T-helper 2 cell (primary cell): ENCODE measurements around the gene DYNLT4.
A peak's percentile ranks its signal among the peaks of the same experiment; 100 is the strongest.
"Not testable (repeated sequence)": the region's sequence is repeated elsewhere in the genome, so short reads cannot be mapped to it uniquely, and the experiment has no call there.

ENCODE experiments used
- DNase-seq, 5 experiments: peaks; one replicate each; pipeline versions ENCODE4 v3.0.0 to v3.0.0-alpha.2; 2012 to 2022

The DYNLT4 gene

DNA sequence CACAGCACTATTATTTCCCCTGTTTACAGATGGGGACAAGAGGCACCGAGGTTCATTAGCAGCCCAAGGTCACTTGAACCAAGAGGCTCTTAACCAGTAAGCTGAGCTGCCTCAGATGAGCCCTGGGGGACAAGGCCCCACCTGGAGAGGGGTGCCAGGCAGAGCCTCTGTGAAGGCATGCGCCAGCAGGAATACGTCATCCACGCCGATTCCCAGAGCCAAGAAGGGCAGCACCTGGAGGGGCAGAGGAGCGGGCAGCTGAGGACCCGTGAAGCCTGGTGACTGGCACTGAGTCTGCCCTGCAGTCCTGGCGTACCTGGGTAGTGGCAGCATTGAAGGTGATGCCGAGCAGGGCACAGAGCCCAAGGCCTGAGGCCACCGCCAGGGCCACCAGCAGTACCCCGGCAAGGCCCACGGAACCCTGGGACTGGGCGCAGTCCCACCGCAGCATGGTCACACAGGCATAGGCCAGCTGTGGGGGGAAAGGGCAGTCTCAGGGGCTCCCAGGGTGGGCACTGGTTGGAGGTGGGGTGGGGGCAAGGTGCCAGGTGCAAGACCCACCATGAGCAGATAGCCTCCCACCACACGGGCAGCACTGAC lies 21.8 kb upstream of the DYNLT4 start:
- no peak for DNase-seq

DNA sequence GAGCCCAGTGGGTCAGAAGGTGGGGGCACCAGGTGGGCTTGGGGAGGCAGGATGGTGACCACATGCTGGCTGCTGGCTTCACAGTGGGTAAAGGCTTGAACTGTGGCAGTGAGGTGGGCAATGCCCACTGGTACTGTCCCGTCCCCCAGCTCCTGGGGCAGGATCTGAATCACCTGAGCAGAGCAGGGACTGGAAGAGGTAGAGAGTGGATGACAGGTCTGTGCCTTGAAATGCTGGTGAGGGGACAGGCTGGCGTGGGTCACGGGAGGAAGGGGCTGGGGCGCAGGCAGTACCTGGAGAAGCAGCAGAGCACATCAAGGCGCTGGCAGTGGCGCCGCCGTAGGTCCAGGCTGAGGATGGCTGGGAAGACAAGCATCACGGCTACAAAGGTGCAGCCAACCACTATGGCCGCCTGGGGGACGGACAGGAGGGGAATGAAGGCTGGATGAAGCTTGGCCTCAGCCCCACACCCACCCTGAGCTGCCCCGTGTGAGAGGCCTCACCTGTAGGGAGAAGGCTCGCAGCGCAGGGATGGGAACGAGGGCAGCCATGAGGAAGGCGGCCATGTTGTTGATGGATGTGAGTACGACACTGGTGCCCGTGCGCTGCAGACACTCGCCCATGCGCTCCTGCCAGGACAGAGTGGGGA lies 21.0 kb upstream of the DYNLT4 start:
- no peak for DNase-seq

DNA sequence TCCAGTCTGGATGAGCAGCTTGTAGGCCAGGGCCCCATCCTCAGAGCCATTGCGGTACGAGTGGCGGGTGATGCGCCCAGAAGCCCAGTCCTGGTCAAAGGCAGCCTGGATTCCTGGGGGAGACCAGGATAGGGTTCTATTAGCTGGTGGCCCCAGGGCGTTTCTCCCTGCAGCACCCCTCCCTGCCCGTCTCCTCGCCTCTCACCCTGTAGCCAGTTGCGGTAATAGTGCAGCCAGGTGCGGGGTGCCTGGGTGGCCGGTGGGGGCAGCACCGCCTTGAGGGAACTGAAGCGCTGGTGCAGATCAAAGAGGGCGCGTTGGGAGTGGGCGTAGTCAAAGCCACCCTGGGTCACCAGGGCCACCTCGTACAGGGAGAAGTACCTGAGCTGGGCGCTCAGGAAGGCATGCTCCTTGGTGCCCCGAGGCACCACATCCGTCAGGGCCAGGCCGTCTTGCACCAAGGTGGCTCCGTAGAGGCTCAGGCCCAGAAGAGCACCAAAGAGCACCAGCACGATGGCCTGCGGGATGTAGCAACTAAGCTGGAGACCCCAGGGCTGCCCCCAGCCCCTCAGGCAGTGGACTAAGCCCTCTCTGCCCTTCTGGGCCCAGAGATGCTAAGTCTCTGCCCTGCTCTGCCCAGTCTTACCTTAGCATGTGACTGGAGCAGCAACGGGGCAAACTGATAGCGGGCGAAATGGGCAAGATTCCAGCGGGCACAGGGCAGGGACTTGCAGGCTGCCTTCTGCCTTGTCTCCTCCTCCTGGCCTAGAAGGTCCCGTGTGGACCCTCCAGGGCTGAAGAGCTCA lies 20.2 kb upstream of the DYNLT4 start:
- DNase-seq = no peak

DNA sequence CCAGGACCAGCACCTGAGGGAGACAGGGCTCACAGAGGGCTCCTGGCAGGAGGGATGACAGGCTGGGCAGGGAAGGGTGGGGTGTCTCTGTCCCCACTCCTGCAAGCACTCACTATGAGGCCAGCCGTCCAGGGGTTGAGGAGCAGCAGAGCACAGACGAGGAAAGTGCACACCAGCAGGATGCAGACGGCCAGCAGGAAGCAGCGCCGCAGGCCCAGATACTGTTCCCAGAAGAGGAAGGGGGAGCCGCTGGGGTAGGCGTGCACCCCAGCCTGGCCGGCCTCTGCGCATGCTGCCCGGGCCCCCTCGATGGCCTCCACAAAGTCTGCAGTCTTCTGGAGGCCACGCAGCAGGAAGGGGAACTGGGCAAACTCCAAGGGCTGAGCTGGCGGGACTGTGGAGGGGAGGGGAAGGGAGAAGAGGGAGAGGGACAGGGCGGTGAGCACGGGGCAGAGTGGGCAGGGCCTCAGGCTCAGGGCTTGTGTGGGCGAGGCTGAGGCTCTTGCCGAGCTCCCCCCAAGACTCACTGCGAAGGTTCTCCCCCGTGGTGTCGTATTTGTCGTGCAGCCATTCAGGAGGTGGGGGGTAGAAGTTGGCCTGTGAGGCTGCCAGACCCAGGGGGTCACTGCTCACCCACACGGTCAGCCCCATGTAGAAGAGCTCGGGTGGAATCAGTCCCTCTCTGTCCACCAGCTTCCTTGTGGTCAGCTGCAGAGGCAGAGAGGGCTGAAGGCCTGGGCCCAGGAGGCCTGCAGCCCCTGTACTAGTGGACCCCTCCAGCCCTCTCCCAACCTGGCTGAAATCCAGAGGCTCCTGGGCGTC lies 19.4 kb upstream of the DYNLT4 start:
- no peak for DNase-seq

DNA sequence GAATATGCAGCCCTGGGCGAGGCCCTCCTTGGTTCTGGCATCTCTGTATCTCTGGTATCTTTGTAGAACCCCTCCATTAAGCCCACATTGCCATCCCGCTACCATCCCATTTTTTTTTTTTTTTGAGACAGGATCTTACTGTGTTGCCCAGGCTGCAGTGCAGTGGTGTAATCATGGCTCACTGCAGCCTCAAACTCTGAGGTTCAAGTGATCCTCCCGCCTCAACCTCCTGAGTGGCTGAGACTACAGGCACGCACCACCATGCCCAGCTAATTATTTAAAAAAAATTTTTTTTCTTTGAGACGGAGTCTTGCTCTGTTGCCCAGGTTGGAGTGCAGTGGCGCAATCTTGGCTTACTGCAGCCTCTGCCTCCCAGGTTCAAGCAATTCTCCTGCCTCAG lies 17.2 kb upstream of the DYNLT4 start:
- not testable (repeated sequence) for DNase-seq

DNA sequence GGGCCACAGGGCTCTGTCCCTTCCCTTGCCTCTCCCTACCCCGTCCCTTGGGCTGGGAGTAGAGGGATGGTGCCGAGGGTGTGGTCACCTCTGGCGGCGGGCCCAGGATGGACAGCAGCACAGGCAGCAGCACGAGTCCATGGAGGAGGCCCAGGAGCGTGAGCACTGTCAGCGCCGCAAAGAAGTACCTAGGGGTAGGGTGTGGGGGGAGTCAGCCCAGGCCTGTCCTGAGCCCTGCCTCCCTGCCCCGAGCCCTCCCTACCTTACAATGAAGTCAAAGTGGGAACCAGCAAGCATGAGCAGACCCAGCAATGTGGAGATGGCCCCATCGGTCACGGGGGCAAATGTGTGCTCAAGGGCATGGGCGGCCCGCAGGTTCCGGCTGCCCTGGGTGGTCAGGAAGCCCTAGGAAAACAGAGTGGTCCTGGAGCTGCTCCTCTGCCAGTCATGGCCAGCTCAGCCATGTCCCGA lies 15.9 kb upstream of the DYNLT4 start:
- DNase-seq = no peak

DNA sequence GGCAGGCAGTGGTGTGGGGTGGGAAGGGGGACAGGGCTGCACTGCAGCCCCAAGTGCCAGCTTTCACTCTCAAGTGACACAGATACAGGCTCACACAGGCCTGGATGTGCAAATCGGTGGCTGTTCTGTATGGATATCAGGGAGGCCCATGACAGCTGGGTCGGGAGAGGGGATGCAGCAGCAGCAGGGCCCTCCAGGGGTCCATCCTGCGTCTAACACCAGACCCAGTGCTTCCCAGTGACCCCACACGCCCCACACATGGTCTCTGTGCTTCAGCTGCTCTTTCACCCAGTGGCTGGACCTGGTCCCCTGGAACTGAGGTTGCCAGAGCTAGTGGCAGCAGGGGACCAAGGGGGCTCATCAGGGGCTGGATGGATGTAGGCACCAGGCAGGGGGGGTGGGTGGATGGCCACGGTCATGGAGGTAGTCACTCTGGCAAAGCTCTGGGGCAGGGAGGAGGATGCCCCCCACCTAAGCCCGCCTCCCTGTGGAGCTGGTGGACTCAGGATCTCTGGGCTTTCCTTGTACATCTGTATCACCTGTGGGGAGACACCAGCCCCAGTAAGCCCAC lies 15.1 kb upstream of the DYNLT4 start:
- DNase-seq = no peak

DNA sequence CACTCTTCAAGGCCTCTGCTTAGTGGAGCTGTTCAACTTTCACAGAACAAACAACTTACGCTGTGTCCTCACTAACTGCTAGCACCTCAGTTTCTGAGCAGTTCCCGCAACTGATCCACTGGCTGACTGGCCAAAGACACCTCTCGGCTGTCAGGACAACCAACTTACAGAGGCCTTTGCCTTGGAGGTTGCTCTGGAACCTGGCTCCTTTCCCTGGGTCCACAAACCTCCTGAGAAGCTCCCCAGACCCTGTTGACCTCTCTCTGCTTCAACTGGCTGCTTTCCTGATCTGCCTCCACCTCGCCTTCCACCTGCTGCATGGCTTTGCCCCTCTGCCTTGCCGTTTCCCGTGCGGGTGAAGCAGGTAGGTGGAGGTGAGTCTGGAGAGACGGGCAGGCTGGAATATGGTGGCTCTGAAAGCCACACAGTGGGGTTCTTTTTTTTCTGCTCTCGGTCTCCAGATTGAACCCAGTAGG lies 14.1 kb upstream of the DYNLT4 start:
- no peak for DNase-seq

DNA sequence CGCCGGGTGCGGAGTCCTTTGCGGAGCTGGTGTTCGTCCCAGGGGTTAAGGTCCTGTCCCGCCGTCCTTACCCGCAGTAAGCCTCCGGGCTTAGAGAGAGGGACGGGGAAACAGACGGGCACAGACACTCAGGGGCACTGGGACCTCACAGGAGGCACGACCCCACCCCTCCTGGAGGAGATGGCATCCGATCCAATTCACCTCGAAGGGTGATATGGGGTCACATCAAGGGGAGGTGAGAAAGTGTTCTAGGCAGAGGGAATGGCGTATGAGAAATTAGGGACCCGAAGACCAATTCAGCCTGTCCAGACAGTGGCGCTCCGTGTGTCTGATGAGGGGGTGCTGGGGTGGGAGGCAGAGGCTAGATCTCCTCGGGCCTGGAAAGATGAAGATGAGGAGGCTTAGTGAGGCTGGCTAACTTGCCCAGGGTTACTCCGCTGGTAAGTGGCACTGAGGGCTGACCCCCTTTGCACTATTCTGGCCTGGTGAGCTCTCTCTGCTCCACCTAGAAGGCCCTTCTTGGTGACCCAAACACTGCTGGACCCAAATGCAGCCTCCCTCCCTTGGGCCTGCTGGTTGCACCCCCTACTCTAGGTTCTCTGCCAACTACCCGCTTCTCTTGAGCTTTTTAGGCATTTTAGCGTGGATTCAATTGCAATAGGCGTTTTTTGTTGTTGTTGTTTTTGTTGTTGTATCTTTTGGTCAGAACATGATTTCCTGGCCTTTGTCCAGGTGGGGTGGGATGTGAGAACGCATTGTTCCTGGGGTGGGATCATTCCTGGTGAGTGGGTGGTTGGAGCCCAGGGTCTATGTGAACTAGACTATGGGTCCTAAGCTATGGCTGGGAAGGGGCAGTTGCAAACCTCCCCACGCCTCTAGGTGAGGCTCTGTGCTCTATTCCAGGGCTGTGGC lies 13.4 kb upstream of the DYNLT4 start:
- DNase-seq = no peak

DNA sequence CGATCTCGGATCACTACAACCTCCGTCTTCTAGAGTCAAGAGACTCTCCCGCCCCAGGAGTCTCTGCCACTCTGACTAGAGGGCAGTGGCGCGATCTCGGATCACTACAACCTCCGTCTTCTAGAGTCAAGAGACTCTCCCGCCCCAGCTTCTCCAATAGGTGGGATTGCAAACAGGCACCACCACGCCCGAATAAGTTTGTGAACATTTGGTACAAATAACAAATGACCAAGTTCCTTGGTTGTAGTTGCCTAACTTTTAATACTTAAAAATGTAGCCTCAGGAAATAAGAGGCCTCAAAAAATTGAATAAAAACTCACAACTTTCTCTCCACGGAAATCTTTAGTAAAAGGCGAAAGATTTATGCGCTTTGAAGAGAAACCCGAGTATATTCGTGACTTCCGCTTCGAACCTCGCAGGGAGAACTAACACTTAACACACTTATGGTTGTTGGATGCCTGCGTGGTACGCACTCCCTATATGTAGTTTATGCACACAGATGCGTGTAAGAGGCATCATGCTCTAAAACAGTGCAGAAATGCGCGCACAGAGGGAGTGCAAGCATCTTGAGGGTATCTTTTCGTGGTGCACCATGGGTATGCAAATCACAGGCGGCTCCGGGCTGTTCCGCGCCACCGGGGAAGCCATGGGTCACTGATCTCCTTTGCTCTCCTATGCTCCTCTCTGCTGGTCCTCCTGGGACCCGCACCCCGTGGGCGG lies 12.6 kb upstream of the DYNLT4 start:
- DNase-seq = peak; percentile 52 to 92 (median 68)

DNA sequence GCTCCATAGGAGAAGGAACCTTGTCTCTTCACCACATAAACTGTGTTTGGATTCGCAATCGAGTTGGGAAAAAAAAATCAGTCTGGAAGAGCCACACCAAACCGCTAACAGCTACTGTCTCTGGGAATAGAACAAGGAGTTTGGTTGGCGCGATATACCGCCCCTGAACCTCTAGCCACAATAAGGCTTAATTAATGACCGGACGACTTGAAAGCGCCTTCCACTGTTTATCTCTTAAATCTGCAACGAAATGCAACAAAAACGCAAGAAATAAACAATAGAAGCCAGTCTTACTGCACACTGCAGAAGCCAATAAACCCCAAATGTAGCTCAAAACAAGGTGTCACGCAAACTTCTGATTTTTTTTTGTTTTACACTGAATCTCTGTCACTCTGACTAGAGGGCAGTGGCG lies 12.1 kb upstream of the DYNLT4 start:
- no peak for DNase-seq

DNA sequence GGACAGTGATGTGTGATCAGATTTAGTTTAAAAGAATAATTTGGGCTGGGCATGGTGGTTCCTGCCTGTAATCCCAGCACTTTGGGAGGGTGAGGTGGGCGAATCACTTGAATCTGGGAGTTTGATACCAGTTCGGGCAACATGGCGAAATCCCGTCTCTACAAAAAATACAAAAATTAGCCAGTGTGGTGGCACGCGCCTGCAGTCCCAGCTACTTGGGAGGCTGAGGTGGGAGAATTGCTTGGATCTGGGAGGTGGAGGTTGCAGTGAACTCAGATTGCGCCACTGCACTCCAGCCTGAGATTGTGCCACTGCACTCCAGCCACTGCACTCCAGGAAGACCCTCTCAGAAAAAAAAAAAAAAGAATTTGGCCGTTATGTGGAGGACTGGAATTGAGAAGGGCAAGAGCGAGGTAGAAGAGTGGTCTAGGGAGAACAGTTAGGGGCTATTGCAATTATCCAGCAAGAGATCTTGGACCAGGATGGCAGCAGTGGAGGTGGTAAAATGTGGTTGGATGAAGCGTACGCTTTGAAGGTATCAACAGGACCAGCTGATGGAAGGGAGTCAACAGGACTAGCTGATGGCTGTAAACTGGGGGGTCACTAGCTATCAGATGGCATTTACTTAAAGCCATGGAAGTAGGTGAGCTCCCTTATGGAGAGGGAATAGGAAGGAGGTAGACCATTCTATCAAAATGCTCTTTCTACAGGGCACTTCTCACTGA lies 10.8 kb upstream of the DYNLT4 start:
- DNase-seq = no peak

DNA sequence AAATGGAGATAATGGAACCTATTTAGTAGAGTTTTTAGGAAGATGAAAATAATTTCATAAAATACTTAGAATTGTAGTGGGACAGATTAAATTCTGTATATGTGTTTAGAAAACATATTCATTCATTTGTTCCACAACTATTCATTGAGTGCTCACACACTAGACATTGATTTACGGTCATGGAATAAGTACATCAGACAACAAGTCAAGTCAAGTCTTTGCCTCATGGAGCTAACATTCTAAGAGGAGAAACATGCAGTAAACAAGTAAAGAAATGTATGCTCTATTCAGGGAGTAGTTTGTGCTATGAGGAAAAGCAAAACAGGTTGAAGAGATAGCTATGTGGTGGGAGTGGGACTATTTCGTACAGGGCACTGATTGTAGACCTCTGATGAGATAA lies 10.2 kb upstream of the DYNLT4 start:
- no peak for DNase-seq

DNA sequence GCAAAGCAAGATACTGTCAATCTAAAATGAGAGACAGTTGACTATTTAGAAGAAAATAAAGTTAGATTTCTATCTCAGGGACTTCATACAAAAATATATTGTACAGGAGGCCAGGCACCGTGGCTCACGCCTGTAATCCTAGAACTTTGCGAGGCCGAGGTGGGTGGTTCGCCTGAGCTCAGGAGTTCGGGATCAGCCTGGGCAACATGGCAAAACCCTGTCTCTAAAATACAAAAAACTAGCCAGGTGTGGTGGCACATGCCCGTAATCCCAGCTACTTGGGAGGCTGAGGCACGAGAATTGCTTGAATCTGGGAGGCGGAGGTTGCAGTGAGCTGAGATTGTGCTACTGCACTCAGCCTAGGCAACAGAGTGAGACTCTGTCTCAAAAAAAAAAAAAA lies 8.8 kb upstream of the DYNLT4 start:
- not testable (repeated sequence) for DNase-seq

DNA sequence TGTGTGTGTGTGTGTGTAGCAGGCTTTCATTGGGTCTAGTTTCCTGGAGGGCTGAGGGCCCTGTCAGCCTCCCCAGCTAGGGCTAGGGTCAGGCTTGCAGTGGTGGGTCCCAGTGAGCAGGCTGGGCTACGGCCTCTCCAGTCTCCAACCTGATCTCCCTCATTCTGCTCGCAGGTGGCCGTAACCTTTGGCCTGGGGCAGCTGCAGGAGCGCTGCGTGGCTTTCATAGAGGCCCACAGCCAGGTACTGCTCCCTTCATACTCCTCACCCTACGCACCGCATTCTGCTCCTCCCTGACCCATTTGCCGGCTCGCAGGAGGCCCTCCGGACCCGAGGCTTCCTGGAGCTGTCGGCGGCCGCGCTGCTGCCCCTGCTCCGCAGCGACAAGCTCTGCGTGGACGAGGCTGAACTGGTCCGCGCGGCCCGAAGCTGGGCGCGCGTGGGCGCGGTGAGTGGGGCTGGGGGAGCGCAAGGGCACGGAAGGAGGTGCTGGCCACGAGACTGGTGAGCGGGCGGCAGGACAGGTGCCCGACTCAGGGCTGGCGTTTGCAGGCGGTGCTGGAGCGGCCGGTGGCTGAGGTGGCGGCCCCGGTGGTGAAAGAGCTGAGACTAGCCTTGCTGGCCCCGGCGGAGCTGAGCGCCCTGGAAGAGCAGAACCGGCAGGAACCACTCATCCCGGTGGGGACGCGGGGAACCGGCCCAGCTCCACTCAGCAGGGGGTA lies 5.8 kb upstream of the DYNLT4 start:
- no peak for DNase-seq

DNA sequence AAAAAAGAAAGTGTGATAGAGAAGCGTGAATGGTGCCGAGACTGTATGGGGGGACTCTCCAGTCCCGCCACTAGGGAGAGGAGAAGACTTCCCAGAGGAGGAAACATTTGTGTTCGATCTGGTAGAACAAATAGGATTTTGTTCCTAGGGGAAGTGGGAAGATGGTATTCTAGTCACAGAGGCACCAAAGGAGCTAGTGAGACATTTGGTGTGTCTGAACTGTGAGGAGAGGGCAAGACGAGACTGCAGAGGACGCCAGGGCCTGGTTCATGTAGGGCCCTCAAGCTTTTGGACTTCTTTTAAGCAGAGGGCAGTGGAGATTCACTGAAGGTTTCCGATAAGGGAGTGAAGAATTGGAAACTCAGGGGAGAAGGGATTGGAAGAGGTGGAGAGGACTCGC lies 4.1 kb upstream of the DYNLT4 start:
- DNase-seq = no peak

DNA sequence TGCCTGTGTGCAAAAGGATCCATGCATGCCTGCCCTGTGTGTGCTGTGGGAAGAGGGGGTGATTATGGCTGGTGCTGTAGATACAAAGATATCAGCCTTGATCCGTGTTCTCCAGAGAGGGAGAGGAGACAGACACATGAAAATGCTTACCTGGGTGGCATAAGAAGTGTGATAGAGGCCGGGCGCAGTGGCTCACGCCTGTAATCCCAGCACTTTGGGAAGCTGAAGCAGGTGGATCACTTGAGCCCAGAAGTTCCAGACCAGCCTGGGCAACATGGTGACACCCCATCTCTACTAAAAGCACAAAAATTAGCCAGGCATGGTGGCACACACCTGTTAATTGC lies 3.6 kb upstream of the DYNLT4 start:
- not testable (repeated sequence) for DNase-seq

DNA sequence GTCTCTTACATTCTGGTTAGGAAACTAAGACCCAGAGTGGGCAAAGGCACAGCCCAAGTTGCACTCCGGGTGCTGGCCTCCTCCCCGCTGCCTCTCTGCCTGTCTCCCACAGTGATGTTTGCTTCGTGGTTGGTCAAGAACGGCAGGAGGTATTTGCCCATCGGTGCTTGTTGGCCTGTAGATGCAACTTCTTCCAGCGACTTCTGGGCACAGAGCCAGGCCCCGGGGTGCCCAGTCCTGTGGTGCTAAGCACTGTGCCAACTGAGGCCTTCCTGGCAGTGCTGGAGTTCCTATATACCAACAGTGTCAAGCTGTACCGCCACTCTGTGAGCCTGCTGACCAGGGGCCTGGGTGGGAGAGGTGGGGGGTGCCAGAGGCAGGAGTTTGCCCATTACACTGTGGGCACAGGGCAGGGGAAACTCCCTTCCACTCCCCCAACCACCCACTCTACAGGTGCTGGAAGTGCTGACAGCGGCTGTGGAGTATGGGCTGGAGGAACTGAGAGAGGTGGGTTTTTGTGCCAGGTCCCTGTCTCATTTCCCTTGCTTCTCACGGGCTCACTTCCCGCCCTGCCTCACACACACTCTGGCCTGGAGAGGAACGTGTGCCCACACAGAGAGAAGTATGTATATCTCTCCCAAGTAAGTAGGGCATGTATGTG lies 3.1 kb upstream of the DYNLT4 start:
- DNase-seq = peak in 2 of 5 experiments; percentile 30 to 58
